HEK293T (cell line): ENCODE results near the gene GABRB1.

Experiments
- CTCF ChIA-PET: fragments of 350-600 bp; formaldehyde crosslinking; extraction: SDS; loops from one replicate; lab custom pipeline; 2021; ENCODE audit warnings: antibody characterized with exemption, inconsistent platforms; lab: Yijun Ruan, JAX
- POLR2A ChIA-PET: fragments of 350-600 bp; formaldehyde crosslinking; extraction: SDS; loops from one replicate; lab custom pipeline; 2020; ENCODE audit warnings: antibody characterized with exemption, inconsistent platforms; lab: Yijun Ruan, JAX
- DNase-seq: peaks from one replicate; pipeline ENCODE4 v3.0.0; 2012; ENCODE audit warnings: mixed read lengths; ENCODE audit errors: extremely low spot score
- ARNT ChIP-seq: fragments of 450-650 bp; IDR thresholded peaks from 2 replicates; pipeline ENCODE4 v1.6.1; 2017; ENCODE audit warnings: mild to moderate bottlenecking
- BHLHE40 ChIP-seq: fragments of 450-650 bp; IDR thresholded peaks from 2 replicates; pipeline ENCODE4 v1.6.1; 2016; ENCODE audit warnings: mild to moderate bottlenecking, moderate library complexity, borderline replicate concordance
- CTBP1 ChIP-seq: fragments of 450-650 bp; IDR thresholded peaks from 2 replicates; pipeline ENCODE4 v1.6.1; 2016; ENCODE audit warnings: borderline replicate concordance
- ELF4 ChIP-seq: fragments of 450-650 bp; IDR thresholded peaks from 2 replicates; pipeline ENCODE4 v1.6.1; 2017; ENCODE audit warnings: antibody characterized with exemption
- FOXA1 ChIP-seq: fragments of 450-650 bp; IDR thresholded peaks from 2 replicates; pipeline ENCODE4 v1.6.1; 2016; ENCODE audit warnings: mild to moderate bottlenecking
- FOXK2 ChIP-seq: fragments of 450-650 bp; IDR thresholded peaks from 2 replicates; pipeline ENCODE4 v1.6.1; 2016; ENCODE audit warnings: mild to moderate bottlenecking
- FOXM1 ChIP-seq: fragments of 450-650 bp; IDR thresholded peaks from 2 replicates; pipeline ENCODE4 v1.6.1; 2017; ENCODE audit warnings: mild to moderate bottlenecking, borderline replicate concordance
- HDGF ChIP-seq: fragments of 450-650 bp; IDR thresholded peaks from 2 replicates; pipeline ENCODE4 v1.6.1; 2017; ENCODE audit warnings: antibody characterized with exemption, borderline replicate concordance
- L3MBTL2 ChIP-seq: fragments of 450-650 bp; conservative IDR thresholded peaks from 2 replicates; pipeline ENCODE4 v1.6.1; 2016; ENCODE audit warnings: mild to moderate bottlenecking
- LEF1 ChIP-seq: fragments of 450-650 bp; IDR thresholded peaks from 2 replicates; pipeline ENCODE4 v1.6.1; 2017; ENCODE audit warnings: mild to moderate bottlenecking, borderline replicate concordance
- NFRKB ChIP-seq: fragments of 450-650 bp; IDR thresholded peaks from 2 replicates; pipeline ENCODE4 v1.6.1; 2016; ENCODE audit warnings: mild to moderate bottlenecking, moderate library complexity
- SP1 ChIP-seq: fragments of 450-650 bp; IDR thresholded peaks from 2 replicates; pipeline ENCODE4 v1.6.1; 2017
- SUZ12 ChIP-seq: fragments of 450-650 bp; IDR thresholded peaks from 2 replicates; pipeline ENCODE4 v1.6.1; 2016; ENCODE audit warnings: mild to moderate bottlenecking
- TARDBP ChIP-seq: fragments of 450-650 bp; IDR thresholded peaks from 2 replicates; pipeline ENCODE4 v1.6.1; 2016
- ZNF384 ChIP-seq: fragments of 450-650 bp; IDR thresholded peaks from 2 replicates; pipeline ENCODE4 v1.6.1; 2016
- TF ChIP-seq, protein P1 (sequence below): fragments of 450-650 bp; IDR thresholded peaks from 2 replicates; pipeline ENCODE4 v1.6.1; 2016

GABRB1 gene

GRCh38 chr4:47342796-47343195, 311.4 kb downstream of the GABRB1 start:
- TF ChIP-seq ARNT: no peak
- POLR2A ChIA-PET: no interaction called here
- CTCF ChIA-PET: no interaction called here
- DNase-seq: no peak

- TF ChIP-seq HDGF: no peak
- TF ChIP-seq BHLHE40: no peak
- no peak for TF ChIP-seq SUZ12
- no peak for TF ChIP-seq FOXA1
- TF ChIP-seq ZNF384: no peak
- no peak for TF ChIP-seq L3MBTL2
- TF ChIP-seq TARDBP: no peak
- no peak for TF ChIP-seq SP1
- TF ChIP-seq, protein P1, sequence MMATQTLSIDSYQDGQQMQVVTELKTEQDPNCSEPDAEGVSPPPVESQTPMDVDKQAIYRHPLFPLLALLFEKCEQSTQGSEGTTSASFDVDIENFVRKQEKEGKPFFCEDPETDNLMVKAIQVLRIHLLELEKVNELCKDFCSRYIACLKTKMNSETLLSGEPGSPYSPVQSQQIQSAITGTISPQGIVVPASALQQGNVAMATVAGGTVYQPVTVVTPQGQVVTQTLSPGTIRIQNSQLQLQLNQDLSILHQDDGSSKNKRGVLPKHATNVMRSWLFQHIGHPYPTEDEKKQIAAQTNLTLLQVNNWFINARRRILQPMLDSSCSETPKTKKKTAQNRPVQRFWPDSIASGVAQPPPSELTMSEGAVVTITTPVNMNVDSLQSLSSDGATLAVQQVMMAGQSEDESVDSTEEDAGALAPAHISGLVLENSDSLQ: no peak
- TF ChIP-seq CTBP1: no peak
- TF ChIP-seq ARNT: no peak
- no peak for TF ChIP-seq FOXM1
- no peak for TF ChIP-seq LEF1
- TF ChIP-seq FOXK2: no peak
- ChIA-PET CTCF (no interaction called here), POLR2A (interaction anchor here (1.3 kb wide), 1 partner anchor 144 kb away, joined by 4 read pairs; no protein-coding TSS in a partner anchor)
- DNase-seq: no peak
These were observed 318.0 kb downstream of the GABRB1 start for GRCh38 chr4:47349326-47349725.

- POLR2A ChIA-PET: no interaction called here
- CTCF ChIA-PET: no interaction called here
- no peak for TF ChIP-seq CTBP1
- no peak for TF ChIP-seq FOXM1
- TF ChIP-seq FOXK2: no peak
- TF ChIP-seq ARNT: no peak
- TF ChIP-seq ELF4: no peak
- TF ChIP-seq HDGF: no peak
- TF ChIP-seq BHLHE40: no peak
- TF ChIP-seq TARDBP: no peak
- no peak for TF ChIP-seq ZNF384
- TF ChIP-seq L3MBTL2: no peak
- no peak for TF ChIP-seq LEF1
- no peak for TF ChIP-seq FOXA1
- TF ChIP-seq SP1: no peak
- no peak for TF ChIP-seq SUZ12
- TF ChIP-seq NFRKB: no peak
- TF ChIP-seq, protein P1: no peak
- no peak for DNase-seq
These were observed 324.2 kb downstream of the GABRB1 start for GRCh38 chr4:47355568-47355967.

- CTCF ChIA-PET: no interaction called here
- POLR2A ChIA-PET: no interaction called here
- TF ChIP-seq ARNT: no peak
- TF ChIP-seq TARDBP: no peak
- no peak for TF ChIP-seq FOXK2
- no peak for TF ChIP-seq ZNF384
- TF ChIP-seq L3MBTL2: no peak
- TF ChIP-seq, protein P1: no peak
- no peak for TF ChIP-seq LEF1
- no peak for TF ChIP-seq HDGF
- DNase-seq: no peak
These were observed 328.5 kb downstream of the GABRB1 start for GRCh38 chr4:47359891-47360290.

- ChIA-PET CTCF (no interaction called here), POLR2A (no interaction called here)
- no peak for DNase-seq
- TF ChIP-seq SUZ12: no peak
These were observed 336.4 kb downstream of the GABRB1 start for GRCh38 chr4:47367761-47368160.

GRCh38 chr4:47368211-47368610, 336.8 kb downstream of the GABRB1 start:
- no peak for DNase-seq
- ChIA-PET POLR2A (no interaction called here), CTCF (no interaction called here)
- TF ChIP-seq ZNF384: no peak
- no peak for TF ChIP-seq ARNT
- TF ChIP-seq SP1: no peak
- no peak for TF ChIP-seq TARDBP
- no peak for TF ChIP-seq BHLHE40
- TF ChIP-seq NFRKB: no peak
- TF ChIP-seq HDGF: no peak
- no peak for TF ChIP-seq LEF1
- TF ChIP-seq L3MBTL2: no peak

DNA sequence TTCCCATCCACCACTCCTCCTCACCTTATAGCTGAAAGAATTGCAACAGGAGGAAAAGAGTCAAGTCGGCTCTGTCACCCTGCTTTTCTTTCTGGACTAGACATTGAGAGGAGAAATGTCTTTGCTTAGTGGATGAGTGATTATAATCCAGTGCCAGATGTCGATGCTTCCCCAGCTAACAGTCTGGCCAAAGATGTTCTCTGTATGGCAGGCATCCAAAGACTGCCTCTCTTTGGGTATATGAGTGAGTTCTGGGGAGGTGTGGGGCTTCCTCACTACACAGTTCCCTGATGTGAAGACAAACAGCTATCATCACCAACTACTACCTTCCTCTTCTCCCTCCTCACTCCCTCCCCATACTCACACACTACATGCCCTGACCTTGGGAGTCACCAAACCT, 341.2 kb downstream of the GABRB1 start:
- TF ChIP-seq NFRKB (no peak), SUZ12 (no peak), FOXA1 (no peak), L3MBTL2 (no peak), LEF1 (no peak), ZNF384 (no peak), HDGF (no peak), CTBP1 (no peak)
- ChIA-PET CTCF (no interaction called here), POLR2A (no interaction called here)
- no peak for DNase-seq
